ENCODE results near the gene SBF2.
"Not testable (repeated sequence)": the region's sequence is repeated elsewhere in the genome, so short reads cannot be mapped to it uniquely, and the experiment has no call there.

SBF2 gene

DNA sequence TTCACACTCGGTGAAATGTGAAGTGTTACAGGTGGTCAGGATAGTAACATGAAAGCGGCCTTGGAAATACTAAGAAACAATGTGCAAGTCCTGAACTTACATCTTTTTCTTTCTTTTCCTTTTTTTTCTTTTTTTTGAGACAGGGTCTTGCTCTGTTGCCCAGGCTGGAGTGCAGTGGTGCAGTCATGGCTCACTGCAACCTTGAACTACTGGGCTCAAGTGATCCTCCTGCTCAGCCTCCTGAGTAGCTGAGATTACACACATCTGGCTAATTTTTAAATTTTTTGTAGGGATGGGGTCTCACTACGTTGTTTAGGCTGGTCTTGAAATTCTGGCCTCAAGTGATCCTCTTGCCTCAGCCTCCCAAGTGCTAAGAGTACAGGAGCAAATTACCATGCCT lies 377.5 kb downstream of the SBF2 start:
- Histone ChIP-seq H3K36me3 (ENCODE audit: insufficient read depth, low read length) (no peaks in the 10 kb centered on the region), H3K9ac (ENCODE audit: low read depth, low read length) (no peak overlapping the region), H3K9me3 (ENCODE audit: control insufficient read depth, insufficient read depth, low read length) (no peaks in the 10 kb centered on the region), H3K4me1 (ENCODE audit: insufficient read depth, low read length) (peaks cover 4% of the 10 kb centered on the region; the same call in 1 of the 2 replicates)

DNA sequence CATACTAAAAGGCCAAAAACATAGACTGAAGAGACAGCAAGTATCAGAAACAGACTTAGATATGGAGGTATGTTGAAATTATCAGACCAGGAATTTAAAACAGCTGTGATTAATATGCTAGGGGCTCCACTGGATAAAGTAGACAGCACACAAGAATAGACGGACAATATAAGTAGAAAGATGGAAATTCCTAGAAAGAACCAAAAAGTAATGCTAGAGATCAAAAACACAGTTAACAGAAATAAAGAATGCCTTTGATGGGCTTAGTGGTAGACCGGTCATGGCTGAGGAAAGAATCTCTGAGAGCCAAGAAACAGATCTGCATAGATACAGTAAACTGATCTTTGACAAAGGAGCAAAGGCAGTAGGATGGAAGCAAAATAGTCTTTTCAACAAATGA lies 380.0 kb downstream of the SBF2 start:
- H3K36me3 ChIP-seq (ENCODE audit: insufficient read depth, low read length) = no peaks in the 10 kb centered on the region
- no peak overlapping the region for H3K9ac ChIP-seq (ENCODE audit: low read depth, low read length)
- H3K9me3 ChIP-seq (ENCODE audit: control insufficient read depth, insufficient read depth, low read length) = no peaks in the 10 kb centered on the region
- H3K4me1 ChIP-seq (ENCODE audit: insufficient read depth, low read length) = peaks cover 4% of the 10 kb centered on the region; the same call in 1 of the 2 replicates

DNA sequence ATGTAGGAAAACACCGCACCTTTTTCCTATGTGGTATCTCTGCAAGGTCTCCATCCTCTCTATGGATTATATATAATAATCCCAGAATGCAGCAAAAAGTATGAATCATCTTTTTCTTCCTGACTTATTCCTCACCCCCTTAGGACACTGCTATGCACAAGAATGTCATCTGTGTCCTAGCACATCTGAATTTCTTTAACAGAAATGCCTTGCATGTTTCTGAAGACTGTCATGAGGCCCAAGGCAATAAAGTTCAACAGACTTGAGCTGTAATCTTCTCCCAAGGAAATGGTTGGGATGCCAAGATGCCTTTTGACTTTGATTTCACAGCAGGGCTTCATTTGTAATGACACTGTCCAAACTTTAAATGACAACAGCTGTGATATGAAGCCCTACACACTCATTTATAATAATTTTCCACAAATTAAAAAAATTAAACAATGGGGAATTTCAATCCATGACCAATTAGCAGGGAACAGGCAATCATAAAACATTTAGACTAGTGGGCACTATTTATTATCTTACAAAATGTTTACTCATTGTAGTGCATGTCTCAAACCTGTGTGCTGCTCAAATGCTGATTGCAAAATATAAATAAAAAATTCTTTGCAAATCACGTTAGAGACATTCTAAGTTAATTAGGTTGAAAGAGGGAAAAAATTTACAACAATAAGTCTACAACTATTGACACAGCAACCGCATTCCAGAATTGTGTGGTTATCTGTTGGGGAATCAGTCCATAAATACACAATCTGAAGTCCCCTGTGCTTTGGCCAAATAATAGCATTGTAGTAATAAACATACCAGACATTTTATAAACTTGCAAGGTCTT lies 387.8 kb downstream of the SBF2 start:
- Histone ChIP-seq H3K9me3 (ENCODE audit: control insufficient read depth, insufficient read depth, low read length) (no peaks in the 10 kb centered on the region), H3K4me1 (ENCODE audit: insufficient read depth, low read length) (peaks cover 41% of the 10 kb centered on the region), H3K9ac (ENCODE audit: low read depth, low read length) (no peak overlapping the region), H3K36me3 (ENCODE audit: insufficient read depth, low read length) (no peaks in the 10 kb centered on the region)

DNA sequence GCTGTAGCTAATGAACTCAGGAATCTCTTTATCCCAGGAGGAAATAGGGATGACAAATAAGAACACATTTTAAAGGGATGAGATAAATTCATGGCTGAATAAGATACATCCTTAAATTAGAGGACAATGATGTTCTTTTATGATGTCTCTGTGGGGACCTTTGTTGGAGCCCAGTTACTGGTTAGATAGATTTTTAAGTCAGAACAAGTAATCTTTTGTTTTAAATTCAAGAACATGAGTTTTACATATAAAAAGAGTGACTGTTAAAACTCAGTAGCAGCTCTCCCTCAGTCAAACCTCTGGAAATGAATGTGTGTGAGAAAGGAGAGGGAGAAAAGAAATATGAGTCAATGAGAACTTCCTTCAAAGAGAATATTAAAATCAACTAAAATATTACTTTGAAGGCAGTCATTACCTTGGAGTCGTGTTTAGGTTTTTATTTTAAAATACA lies 388.5 kb downstream of the SBF2 start:
- no peaks in the 10 kb centered on the region for H3K9me3 ChIP-seq (ENCODE audit: control insufficient read depth, insufficient read depth, low read length)
- H3K9ac ChIP-seq (ENCODE audit: low read depth, low read length) = no peak overlapping the region
- no peaks in the 10 kb centered on the region for H3K36me3 ChIP-seq (ENCODE audit: insufficient read depth, low read length)
- H3K4me1 ChIP-seq (ENCODE audit: insufficient read depth, low read length) = peaks cover 47% of the 10 kb centered on the region

DNA sequence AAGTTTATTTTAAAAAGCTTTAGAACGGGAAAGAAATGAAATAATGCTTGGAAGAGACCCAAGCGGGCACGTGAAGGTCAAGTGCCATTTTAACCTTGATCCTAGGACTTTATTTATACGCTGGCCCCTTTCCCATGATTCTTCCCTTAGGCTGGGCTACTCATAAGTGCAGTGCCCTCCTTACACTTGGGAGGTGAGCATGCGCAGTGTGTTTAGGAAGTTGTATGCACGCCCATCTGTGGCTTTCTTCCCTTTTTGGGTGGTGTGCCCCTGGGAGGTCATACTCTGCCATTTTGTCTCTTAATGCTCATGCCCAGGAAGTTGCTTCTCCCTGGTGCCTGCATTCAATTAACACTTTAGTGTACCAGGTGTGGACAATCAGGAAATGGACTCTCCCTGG lies 390.4 kb downstream of the SBF2 start:
- Histone ChIP-seq H3K36me3 (ENCODE audit: insufficient read depth, low read length) (no peaks in the 10 kb centered on the region), H3K4me1 (ENCODE audit: insufficient read depth, low read length) (peaks cover 48% of the 10 kb centered on the region), H3K9ac (ENCODE audit: low read depth, low read length) (no peak overlapping the region), H3K9me3 (ENCODE audit: control insufficient read depth, insufficient read depth, low read length) (no peaks in the 10 kb centered on the region)

DNA sequence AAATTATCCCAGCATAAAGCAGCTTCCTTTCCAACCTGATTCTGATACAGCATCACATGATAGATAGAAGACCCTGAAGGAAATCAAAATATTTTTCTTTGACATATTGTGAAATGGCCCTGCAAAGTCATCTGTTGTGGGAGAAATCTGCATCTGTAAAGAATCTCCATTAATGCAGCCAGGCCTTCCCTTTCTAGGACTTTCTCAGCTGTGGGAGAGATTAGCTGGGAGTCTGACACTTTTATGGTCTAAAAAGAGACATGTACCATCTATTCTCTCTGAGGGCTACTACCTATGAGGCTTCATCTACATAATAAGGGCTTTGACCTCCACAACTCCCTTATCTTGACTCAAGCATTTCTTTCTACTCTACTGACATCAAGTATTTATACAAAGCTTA lies 392.1 kb downstream of the SBF2 start:
- Histone ChIP-seq H3K9ac (ENCODE audit: low read depth, low read length) (no peak overlapping the region), H3K36me3 (ENCODE audit: insufficient read depth, low read length) (no peaks in the 10 kb centered on the region), H3K9me3 (ENCODE audit: control insufficient read depth, insufficient read depth, low read length) (no peaks in the 10 kb centered on the region), H3K4me1 (ENCODE audit: insufficient read depth, low read length) (peaks cover 40% of the 10 kb centered on the region)

DNA sequence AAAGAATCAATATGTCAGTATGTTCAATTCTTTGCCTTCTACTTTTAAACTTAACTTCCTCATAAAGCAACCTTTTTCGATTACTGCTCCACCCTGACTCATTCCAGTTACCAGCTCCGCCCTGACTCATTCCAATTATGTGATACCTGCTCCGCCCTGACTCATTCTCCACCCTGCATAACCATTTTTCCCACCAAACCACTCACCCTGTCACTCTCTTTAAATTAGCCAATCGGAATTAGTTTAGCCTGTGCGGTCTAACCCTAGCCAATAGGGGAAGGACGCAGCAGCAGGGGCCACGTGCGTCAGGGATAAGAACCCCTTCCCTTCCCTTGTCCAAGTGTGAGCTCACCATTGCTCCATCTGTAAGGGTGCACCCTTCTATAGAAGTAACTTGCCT lies 393.8 kb downstream of the SBF2 start:
- H3K4me1 ChIP-seq (ENCODE audit: insufficient read depth, low read length) = peaks cover 31% of the 10 kb centered on the region
- not testable (repeated sequence) for H3K36me3 ChIP-seq (ENCODE audit: insufficient read depth, low read length); H3K9me3 ChIP-seq (ENCODE audit: control insufficient read depth, insufficient read depth, low read length); H3K9ac ChIP-seq (ENCODE audit: low read depth, low read length)

DNA sequence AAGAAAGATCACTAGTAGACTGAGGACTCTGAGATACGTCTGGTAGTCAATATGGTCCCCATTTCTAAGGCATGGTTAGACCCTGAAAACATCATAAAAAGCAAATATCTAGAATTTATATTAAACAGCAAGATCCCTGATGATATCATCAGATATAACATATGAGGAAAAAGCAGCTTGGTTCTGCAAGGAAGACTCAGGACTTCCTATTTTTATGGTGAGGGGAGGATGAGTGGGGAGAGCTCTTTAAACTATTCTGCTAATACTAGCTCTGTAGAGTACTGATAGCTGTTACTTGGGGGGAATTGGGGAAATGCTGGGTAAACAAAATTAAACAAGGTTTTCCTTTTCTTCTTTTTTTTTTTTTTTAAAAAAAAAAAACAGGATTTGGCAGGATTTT lies 394.3 kb downstream of the SBF2 start:
- H3K36me3 ChIP-seq (ENCODE audit: insufficient read depth, low read length) = peaks cover 2% of the 10 kb centered on the region; the same call in 1 of the 2 replicates
- H3K9me3 ChIP-seq (ENCODE audit: control insufficient read depth, insufficient read depth, low read length) = no peaks in the 10 kb centered on the region; the same call in 1 of the 2 replicates
- peaks cover 25% of the 10 kb centered on the region for H3K4me1 ChIP-seq (ENCODE audit: insufficient read depth, low read length)
- H3K9ac ChIP-seq (ENCODE audit: low read depth, low read length) = no peak overlapping the region

DNA sequence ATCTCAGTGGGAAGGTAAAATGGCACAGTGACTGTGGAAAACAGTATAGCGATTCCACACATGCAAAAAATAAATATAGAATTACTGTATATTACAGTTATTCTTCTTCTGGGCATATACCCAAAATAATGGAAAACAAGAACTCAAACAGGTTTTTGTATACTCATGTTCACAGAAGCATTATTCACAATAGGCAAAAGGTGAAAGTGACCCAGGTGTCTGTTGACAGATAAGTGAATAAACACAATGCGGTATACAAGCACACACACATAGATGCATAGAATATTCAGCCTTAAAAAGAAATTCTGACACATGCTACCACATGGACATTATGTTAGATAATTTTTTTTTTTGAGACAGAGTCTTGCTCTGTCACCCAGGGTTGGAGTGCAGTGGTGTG lies 397.1 kb downstream of the SBF2 start:
- Histone ChIP-seq H3K9ac (ENCODE audit: low read depth, low read length) (no peak overlapping the region), H3K4me1 (ENCODE audit: insufficient read depth, low read length) (peaks cover 17% of the 10 kb centered on the region), H3K9me3 (ENCODE audit: control insufficient read depth, insufficient read depth, low read length) (no peaks in the 10 kb centered on the region; the same call in 1 of the 2 replicates), H3K36me3 (ENCODE audit: insufficient read depth, low read length) (peaks cover 2% of the 10 kb centered on the region; the same call in 1 of the 2 replicates)

DNA sequence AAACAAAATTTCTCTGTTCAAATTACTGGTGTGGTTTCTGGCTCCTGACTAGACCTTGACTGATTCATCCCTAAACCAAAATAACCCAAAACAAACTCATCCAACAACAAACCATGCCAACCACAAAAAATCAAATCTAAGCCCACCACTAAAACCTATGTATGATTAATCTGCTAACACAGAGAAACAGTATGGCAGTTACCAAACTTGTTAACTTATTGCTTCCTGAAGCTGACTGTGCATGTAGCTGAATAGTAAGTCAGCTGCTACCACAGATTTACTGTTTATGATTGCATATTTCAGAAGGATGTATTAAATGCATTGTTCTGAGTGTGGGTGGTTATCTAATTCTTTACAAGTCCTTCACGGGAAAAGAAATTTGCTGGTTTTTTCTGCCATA lies 399.0 kb downstream of the SBF2 start:
- H3K9ac ChIP-seq (ENCODE audit: low read depth, low read length) = no peak overlapping the region
- H3K36me3 ChIP-seq (ENCODE audit: insufficient read depth, low read length) = peaks cover 2% of the 10 kb centered on the region; the same call in 1 of the 2 replicates
- H3K9me3 ChIP-seq (ENCODE audit: control insufficient read depth, insufficient read depth, low read length) = no peaks in the 10 kb centered on the region; the same call in 1 of the 2 replicates
- 0 out of 2 replicates have a peak, but pooled peaks cover 3% of the 10 kb centered on the region for H3K4me1 ChIP-seq (ENCODE audit: insufficient read depth, low read length)

DNA sequence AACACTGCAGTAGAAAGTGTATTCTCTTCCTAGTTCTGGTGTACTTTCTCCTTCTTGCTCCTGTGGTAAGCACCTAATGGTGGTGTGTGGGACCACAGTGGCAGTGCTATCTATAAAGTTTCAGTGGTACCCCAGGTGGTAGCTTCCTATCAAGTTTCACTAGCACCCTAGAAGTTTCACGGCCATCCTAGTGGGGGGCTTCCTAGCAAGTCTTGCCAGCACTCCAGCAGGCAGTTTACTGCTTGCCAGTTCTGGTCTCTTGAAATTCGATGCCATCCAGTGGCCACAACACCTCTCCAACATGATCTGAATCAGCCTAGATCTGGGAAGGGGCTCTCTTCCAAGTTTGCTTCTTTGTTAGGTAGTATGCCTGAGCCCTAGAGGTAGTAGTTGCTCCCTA lies 400.5 kb downstream of the SBF2 start:
- H3K9ac ChIP-seq (ENCODE audit: low read depth, low read length) = no peak overlapping the region
- H3K36me3 ChIP-seq (ENCODE audit: insufficient read depth, low read length) = peaks cover 2% of the 10 kb centered on the region; the same call in 1 of the 2 replicates
- peaks cover 6% of the 10 kb centered on the region; the same call in 1 of the 2 replicates for H3K4me1 ChIP-seq (ENCODE audit: insufficient read depth, low read length)
- H3K9me3 ChIP-seq (ENCODE audit: control insufficient read depth, insufficient read depth, low read length) = no peaks in the 10 kb centered on the region; the same call in 1 of the 2 replicates

DNA sequence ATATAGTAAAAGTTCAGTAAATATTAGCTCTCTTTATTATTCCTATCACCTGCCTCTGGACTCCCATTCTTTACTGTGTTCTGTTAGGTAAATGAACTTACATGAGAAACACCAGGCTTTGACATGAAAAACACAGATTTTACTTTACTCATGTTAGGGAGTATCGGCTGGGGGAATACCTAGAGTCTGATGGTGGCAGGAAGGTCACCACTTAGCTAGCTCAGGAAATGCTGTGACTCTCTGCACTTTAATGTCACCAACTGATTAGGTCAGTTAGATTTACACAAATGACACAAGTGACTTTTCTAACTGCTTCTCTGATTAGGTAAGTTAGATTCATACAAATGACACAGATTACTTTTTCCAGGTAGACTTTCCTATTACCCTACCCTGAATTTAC lies 405.1 kb downstream of the SBF2 start:
- peaks cover 9% of the 10 kb centered on the region for H3K4me1 ChIP-seq (ENCODE audit: insufficient read depth, low read length)
- no peak overlapping the region for H3K9ac ChIP-seq (ENCODE audit: low read depth, low read length)
- no peaks in the 10 kb centered on the region for H3K9me3 ChIP-seq (ENCODE audit: control insufficient read depth, insufficient read depth, low read length)

DNA sequence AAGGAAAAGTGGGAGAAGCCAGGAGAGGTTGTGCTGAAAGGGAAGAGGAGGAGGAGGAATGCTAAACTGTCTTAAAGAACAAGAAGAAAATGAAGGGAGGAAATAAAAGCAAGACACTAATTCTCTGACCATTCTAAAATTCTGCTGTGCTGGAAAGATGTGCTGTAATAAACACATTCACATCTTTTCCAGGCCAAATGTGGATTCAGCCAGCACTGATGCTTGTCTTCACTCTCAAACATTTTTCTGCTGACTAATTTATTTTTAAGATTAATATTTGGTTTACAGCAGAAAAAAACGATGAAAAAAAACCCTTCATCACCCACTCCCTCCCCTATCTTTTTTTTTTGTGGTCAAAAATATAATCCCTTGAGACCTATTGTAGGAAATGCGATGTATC lies 406.5 kb downstream of the SBF2 start:
- Histone ChIP-seq H3K4me1 (ENCODE audit: insufficient read depth, low read length) (peaks cover 6% of the 10 kb centered on the region), H3K9ac (ENCODE audit: low read depth, low read length) (no peak overlapping the region), H3K36me3 (ENCODE audit: insufficient read depth, low read length) (no peaks in the 10 kb centered on the region), H3K9me3 (ENCODE audit: control insufficient read depth, insufficient read depth, low read length) (no peaks in the 10 kb centered on the region)

More for the DNA sequence above, 405.1 kb downstream of the SBF2 start:
- H3K36me3 ChIP-seq (ENCODE audit: insufficient read depth, low read length) = no peaks in the 10 kb centered on the region

DNA sequence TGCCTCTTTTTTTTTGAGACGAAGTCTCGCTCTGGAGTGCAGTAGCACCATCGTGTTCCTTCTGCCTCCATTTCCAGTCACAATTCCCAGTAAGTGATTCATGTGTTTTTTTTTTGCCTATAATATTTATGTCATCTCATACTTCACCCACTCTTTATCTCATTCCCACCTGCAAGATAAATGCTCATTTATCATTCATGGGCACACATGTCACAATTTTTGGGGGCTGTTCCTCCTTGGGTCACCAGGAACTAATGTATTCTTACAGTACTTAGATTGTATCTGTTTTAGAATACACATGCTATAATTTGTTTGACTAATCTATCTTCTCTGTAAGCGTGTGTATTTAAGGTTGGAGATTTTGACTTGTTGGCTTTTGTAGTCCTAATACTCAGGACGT lies 407.4 kb downstream of the SBF2 start:
- Histone ChIP-seq H3K9ac (ENCODE audit: low read depth, low read length) (no peak overlapping the region), H3K4me1 (ENCODE audit: insufficient read depth, low read length) (peaks cover 6% of the 10 kb centered on the region), H3K9me3 (ENCODE audit: control insufficient read depth, insufficient read depth, low read length) (no peaks in the 10 kb centered on the region), H3K36me3 (ENCODE audit: insufficient read depth, low read length) (no peaks in the 10 kb centered on the region)

DNA sequence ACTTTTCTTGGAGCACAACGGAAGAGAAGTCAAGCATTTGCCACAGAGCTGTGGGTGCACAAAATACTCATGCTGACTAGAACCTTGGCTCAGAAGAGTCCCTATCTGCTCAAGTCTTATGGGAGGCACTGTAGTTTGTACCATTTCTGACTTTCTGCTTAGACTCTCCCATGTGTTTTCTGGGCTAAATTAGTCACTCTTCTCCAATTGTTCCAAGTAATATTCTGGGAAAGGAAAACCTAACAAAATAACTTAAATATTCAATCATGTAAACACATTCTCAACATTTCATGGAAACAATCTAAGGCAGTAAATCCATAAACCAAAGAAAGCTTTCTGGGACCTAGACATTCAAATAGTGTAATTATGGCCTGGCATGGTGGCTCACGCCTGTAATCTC lies 409.4 kb downstream of the SBF2 start:
- Histone ChIP-seq H3K9me3 (ENCODE audit: control insufficient read depth, insufficient read depth, low read length) (no peaks in the 10 kb centered on the region), H3K9ac (ENCODE audit: low read depth, low read length) (no peak overlapping the region), H3K36me3 (ENCODE audit: insufficient read depth, low read length) (no peaks in the 10 kb centered on the region), H3K4me1 (ENCODE audit: insufficient read depth, low read length) (peaks cover 6% of the 10 kb centered on the region)

Data from ES-I3 (cell line).